Esophagus squamous epithelium (tissue), 5 donors: ENCODE results near the gene CRELD2. TPM values are rescaled to one million over a fixed set of nuclear protein-coding genes. Genes with fewer than 3 reads are reported as not detected.
"Not testable (repeated sequence)": the region's sequence is repeated elsewhere in the genome, so short reads cannot be mapped to it uniquely, and the experiment has no call there.

Experiments used
- DNase-seq: peaks from one replicate; lab custom pipeline; 2025; lab: John Stamatoyannopoulos, UW
- H3K27ac ChIP-seq, 4 donors: fragments of 200-600 bp; sonication (generic); one replicate each; pipeline ENCODE4 v1.5.1; 2016 to 2019; ENCODE audit warnings: mild to moderate bottlenecking in 1 of 4
- H3K27me3 ChIP-seq, 4 donors: fragments of 200-600 bp; sonication (generic); 1 replicate in 3 of 4; 2 replicates in 1 of 4; pipeline versions ENCODE4 v1.5.1 to v1.6.0; 2017 to 2021; ENCODE audit warnings: antibody characterized with exemption in 1 of 4
- H3K36me3 ChIP-seq, 3 donors: fragments of 200-600 bp; sonication (generic); one replicate each; pipeline ENCODE4 v1.5.1; 2016 to 2019
- H3K4me1 ChIP-seq, 3 donors: fragments of 200-600 bp; sonication (generic); one replicate each; pipeline ENCODE4 v1.5.1; 2017 to 2019
- H3K4me3 ChIP-seq, 4 donors: fragments of 200-600 bp; sonication (generic); 1 replicate in 3 of 4; 2 replicates in 1 of 4; pipeline ENCODE4 v1.5.1; 2016 to 2019; ENCODE audit warnings: mild to moderate bottlenecking in 2 of 4, moderate library complexity in 1 of 4
- H3K9me3 ChIP-seq, 3 donors: fragments of 200-600 bp; sonication (generic); one replicate each; pipeline ENCODE4 v1.5.1; 2016 to 2019
- CTCF ChIP-seq, 6 experiments: fragments of 450-650 bp in 4 of 6; fragments of 200-600 bp in 2 of 6; sonication (generic) in 2 of 6; IDR thresholded peaks; one replicate each; pipeline ENCODE4 v1.5.1; 2016 to 2019; ENCODE audit warnings: antibody characterized with exemption in 6 of 6, mild to moderate bottlenecking in 4 of 6, moderate library complexity in 4 of 6
- POLR2A ChIP-seq, 4 donors: fragments of 450-650 bp; IDR thresholded peaks; one replicate each; pipeline ENCODE4 v1.6.1; 2017; ENCODE audit warnings: antibody characterized with exemption in 4 of 4, mild to moderate bottlenecking in 4 of 4, moderate library complexity in 3 of 4
- WGBS, 2 donors: methylation state at CpG; one replicate each; pipeline ENCODE4 v1.1.5; 2018; 5-methylcytosine and 5-hydroxymethylcytosine counted together
- intact Hi-C: fragments of 100-400 bp; cut with DNase I; formaldehyde crosslinking; loops from one replicate; pipeline ENCODE4 v1.15.0; 2022
- total RNA-seq, 4 donors: library from RNA; depleted of rRNA; stranded (reverse); fragments of >200 nt; gene quantifications; one replicate each; pipeline ENCODE4 v1.1.0, GENCODE V29; 2016
- donor health status: DM: yes; HTN: yes; CAD: no.

CRELD2 gene
- total RNA-seq, 4 donors from 2014 or later, result 22.7 to 45.7 (median 35.5) TPM

DNA sequence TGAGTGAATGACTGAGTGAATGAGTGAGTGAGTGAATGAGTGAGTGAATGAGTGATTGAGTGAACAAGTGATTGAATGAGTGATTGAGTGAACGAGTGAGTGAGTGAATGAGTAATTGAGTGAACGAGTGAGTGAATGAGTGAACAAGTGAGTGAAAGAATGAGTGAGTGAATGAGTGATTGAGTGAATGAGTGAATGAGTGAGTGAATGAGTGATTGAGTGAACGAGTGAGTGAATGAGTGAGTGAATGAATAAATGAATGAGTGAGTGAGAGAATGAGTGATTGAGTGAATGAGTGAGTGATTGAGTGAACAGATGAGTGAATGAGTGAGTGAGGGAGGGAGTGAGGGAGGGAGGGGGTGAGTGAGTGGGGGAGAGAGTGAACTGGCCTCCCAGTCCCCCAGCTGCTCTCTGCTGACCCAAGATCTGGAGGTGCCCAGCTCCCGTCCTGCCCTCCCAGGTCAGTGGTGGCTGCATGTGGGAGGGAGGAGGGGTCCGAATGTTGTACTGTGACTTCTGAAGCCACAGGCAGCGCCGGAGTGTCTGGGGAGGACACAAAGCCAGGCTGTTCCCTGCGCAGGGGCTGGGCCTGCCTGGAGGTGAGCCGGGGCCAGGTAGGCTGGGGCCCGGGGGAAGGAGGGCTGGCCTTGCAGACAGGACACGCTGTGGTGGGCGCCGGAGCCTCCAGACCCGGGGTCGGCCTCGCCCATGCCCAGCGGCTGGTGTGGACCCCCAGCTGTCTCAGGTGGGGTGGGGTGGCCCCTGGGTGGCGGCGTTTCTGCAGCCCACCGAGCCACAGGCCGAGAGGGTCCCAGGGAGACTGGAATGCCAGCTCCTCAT, 24.4 kb downstream of the CRELD2 start:
- intact Hi-C loops, result no loop called here
- 85 to 89% methylated on average over 13 to 15 of the region's 21 CpGs for WGBS, 2 donors
- H3K4me1 ChIP-seq, result peaks cover 7 to 48% (median 16%) of the 10 kb centered on the region in 3 donors
- no peak for DNase-seq
- no peaks in the 10 kb centered on the region for H3K9me3 ChIP-seq
- H3K4me3 ChIP-seq, result no peak overlapping the region
- no peaks in the 10 kb centered on the region for H3K36me3 ChIP-seq
- TF ChIP-seq CTCF (IDR thresholded peaks at IDR 0.05) (no peak), POLR2A (IDR thresholded peaks at IDR 0.05) (no peak)
- H3K27me3 ChIP-seq, result no peaks in the 10 kb centered on the region
- no peak overlapping the region for H3K27ac ChIP-seq

DNA sequence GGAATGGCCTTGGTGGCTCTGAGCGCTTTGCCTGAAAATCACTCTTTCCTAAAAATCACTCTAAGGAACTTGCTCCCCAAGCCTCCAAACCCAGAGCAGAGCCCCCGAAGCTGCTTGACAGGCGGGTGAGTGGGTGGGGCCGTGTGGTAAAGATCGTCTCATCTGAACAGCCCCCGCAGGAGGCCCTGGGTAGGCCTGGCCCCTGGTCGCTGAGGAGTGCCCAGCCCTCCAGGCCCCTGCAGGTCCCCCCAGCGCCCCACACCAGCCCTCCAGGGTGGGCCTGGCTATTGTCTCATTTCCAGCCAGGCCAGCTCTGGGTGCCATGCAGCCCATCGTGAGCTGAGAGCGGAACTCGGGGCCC, 25.0 kb downstream of the CRELD2 start:
- WGBS, 2 donors, result 55% methylated on average over 4 of the region's 11 CpGs; no CpG with 5 or more reads in 1 of the 2 donors
- intact Hi-C loops, result no loop called here
- Histone ChIP-seq H3K9me3 (no peaks in the 10 kb centered on the region), H3K4me3 (no peak overlapping the region), H3K27me3 (no peaks in the 10 kb centered on the region), H3K27ac (no peak overlapping the region), H3K36me3 (no peaks in the 10 kb centered on the region), H3K4me1 (peaks cover 11 to 50% (median 22%) of the 10 kb centered on the region in 3 donors)
- TF ChIP-seq CTCF (IDR thresholded peaks at IDR 0.05) (no peak), POLR2A (IDR thresholded peaks at IDR 0.05) (no peak)
- DNase-seq, result no peak

- intact Hi-C loops, result no loop called here
- 69 to 88% methylated on average over 4 of the region's 25 CpGs for WGBS, 2 donors
- no peaks in the 10 kb centered on the region for H3K27me3 ChIP-seq
- TF ChIP-seq POLR2A (IDR thresholded peaks at IDR 0.05), result no peak
- TF ChIP-seq CTCF (IDR thresholded peaks at IDR 0.05), result no peak
- peaks cover 16 to 50% (median 25%) of the 10 kb centered on the region in 3 donors for H3K4me1 ChIP-seq
- no peak for DNase-seq
- H3K27ac ChIP-seq, result peak overlapping the region in 1 of 4 donors; percentile 62
- peak overlapping the region in 1 of 4 donors; percentile 2 for H3K4me3 ChIP-seq
- no peaks in the 10 kb centered on the region for H3K36me3 ChIP-seq
- no peaks in the 10 kb centered on the region for H3K9me3 ChIP-seq
These were observed 25.5 kb downstream of the CRELD2 start for GRCh38 chr22:49943771-49944398.

DNA sequence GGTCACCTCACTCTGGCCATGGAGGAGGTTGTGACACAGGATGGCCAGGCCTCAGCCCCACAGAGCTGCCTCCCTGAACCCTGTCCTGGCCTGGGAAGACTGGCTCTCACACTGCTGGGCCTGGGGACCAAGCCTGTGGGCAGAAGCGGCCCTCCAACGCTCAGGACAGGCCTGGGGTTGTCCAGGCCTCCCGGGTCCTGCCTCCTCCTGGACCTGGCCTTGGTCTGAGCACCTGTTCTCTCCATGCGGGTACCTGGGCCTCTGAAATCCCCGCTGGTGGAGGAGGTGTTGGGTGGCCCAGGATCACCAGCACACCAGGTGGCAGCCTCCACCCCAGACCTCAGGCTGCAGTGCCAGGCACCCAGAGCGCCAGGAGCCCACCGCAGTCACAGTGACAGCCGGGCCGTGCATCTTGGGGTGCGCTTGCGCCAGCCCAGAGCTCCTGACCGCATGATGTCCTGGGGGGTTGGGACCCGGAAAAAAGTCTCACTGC, 26.0 kb downstream of the CRELD2 start:
- peak overlapping the region in 1 of 4 donors; percentile 62 for H3K27ac ChIP-seq

GRCh38 chr22:49945042-49945794, 26.8 kb downstream of the CRELD2 start:
- H3K36me3 ChIP-seq, intact Hi-C loops, H3K27ac ChIP-seq, H3K9me3 ChIP-seq, DNase-seq, H3K4me3 ChIP-seq, H3K27me3 ChIP-seq: not testable (repeated sequence)
- peaks cover 29 to 50% (median 32%) of the 10 kb centered on the region in 3 donors for H3K4me1 ChIP-seq
- WGBS, 2 donors, result 100% methylated on average over 1 of the region's 17 CpGs; no CpG with 5 or more reads in 1 of the 2 donors

More for the DNA sequence above, 26.0 kb downstream of the CRELD2 start:
- 40 to 90% methylated on average over 1 to 6 of the region's 13 CpGs for WGBS, 2 donors
- Histone ChIP-seq H3K4me3 (peak overlapping the region in 1 of 4 donors; percentile 2), H3K36me3 (no peaks in the 10 kb centered on the region), H3K9me3 (no peaks in the 10 kb centered on the region), H3K27me3 (no peaks in the 10 kb centered on the region), H3K4me1 (peaks cover 22 to 50% (median 29%) of the 10 kb centered on the region in 3 donors)
- no peak for TF ChIP-seq POLR2A (IDR thresholded peaks at IDR 0.05)
- no peak for TF ChIP-seq CTCF (IDR thresholded peaks at IDR 0.05)
- intact Hi-C loops, result no loop called here
- no peak for DNase-seq
